Hepatocyte (in vitro differentiated cells): Measurements from ENCODE around the gene BTBD19. TPM values are rescaled to one million over a fixed set of nuclear protein-coding genes. Genes with fewer than 3 reads are reported as not detected.

Source experiments
- DNase-seq: peaks from one replicate; pipeline ENCODE4 v3.0.0-alpha.2; 2016; ENCODE audit warnings: low spot score
- H2AFZ ChIP-seq: fragments of 200-600 bp; sonication (generic); 2 replicates; pipeline ENCODE4 v1.6.0; 2016; ENCODE audit warnings: antibody characterized with exemption, mild to moderate bottlenecking
- H3K27ac ChIP-seq: fragments of 200-600 bp; sonication (generic); 2 replicates; pipeline ENCODE4 v1.5.1; 2016; ENCODE audit warnings: mild to moderate bottlenecking
- H3K27me3 ChIP-seq: fragments of 200-600 bp; sonication (generic); 2 replicates; pipeline ENCODE4 v1.6.1; 2016
- H3K36me3 ChIP-seq: fragments of 200-600 bp; sonication (generic); replicated peaks from 2 replicates; pipeline ENCODE4 v1.5.1; 2016; ENCODE audit warnings: low read depth; ENCODE audit not compliant: insufficient read depth
- H3K4me1 ChIP-seq: fragments of 200-600 bp; sonication (generic); 2 replicates; pipeline ENCODE4 v1.5.1; 2016; ENCODE audit warnings: mild to moderate bottlenecking, moderate library complexity; ENCODE audit not compliant: insufficient read depth
- H3K4me2 ChIP-seq: fragments of 200-600 bp; sonication (generic); 2 replicates; pipeline ENCODE4 v1.6.0; 2016
- H3K4me3 ChIP-seq: fragments of 200-600 bp; sonication (generic); 2 replicates; pipeline ENCODE4 v1.5.1; 2016; ENCODE audit warnings: mild to moderate bottlenecking
- H3K79me2 ChIP-seq: fragments of 200-600 bp; sonication (generic); 2 replicates; pipeline ENCODE4 v1.6.0; 2017; ENCODE audit warnings: mild to moderate bottlenecking
- H3K9me2 ChIP-seq: fragments of 200-600 bp; sonication (generic); replicated peaks from 2 replicates; pipeline ENCODE4 v1.6.0; 2017; ENCODE audit warnings: mild to moderate bottlenecking; ENCODE audit not compliant: insufficient read depth
- H3K9me3 ChIP-seq: fragments of 200-600 bp; sonication (generic); 2 replicates; pipeline ENCODE4 v1.5.1; 2016; ENCODE audit warnings: low read depth, mild to moderate bottlenecking
- H4K20me1 ChIP-seq: fragments of 200-600 bp; sonication (generic); 2 replicates; pipeline ENCODE4 v1.6.0; 2016; ENCODE audit warnings: mild to moderate bottlenecking; ENCODE audit not compliant: insufficient read depth, poor library complexity, severe bottlenecking
- EZH2 ChIP-seq: fragments of 200-600 bp; sonication (generic); IDR thresholded peaks from 2 replicates; pipeline ENCODE4 v1.6.1; 2016; ENCODE audit warnings: antibody characterized with exemption, mild to moderate bottlenecking, borderline replicate concordance
- EZH2phosphoT487 ChIP-seq: fragments of 200-600 bp; sonication (generic); IDR thresholded peaks from one replicate; pipeline ENCODE4 v1.6.1; 2018; ENCODE audit warnings: antibody characterized with exemption, mild to moderate bottlenecking, low read depth, moderate library complexity; ENCODE audit not compliant: unreplicated experiment, severe bottlenecking
- WGBS: methylation state at CpG from one replicate; pipeline ENCODE4 v1.1.6; 2016; ENCODE audit warnings: low lambda C conversion rate; ENCODE audit errors: missing lambda C conversion rate; 5-methylcytosine and 5-hydroxymethylcytosine counted together
- polyA plus RNA-seq: library from polyadenylated mRNA; unstranded; fragments of >200 nt; fragmentation: Nextera tagmentation; extraction: Ambion mirVana; gene quantifications from 2 replicates; pipeline ENCODE4 v1.2.1, GENCODE V29; 2016
- total RNA-seq: library from RNA; depleted of rRNA; stranded (reverse); fragments of >200 nt; gene quantifications from 2 replicates; pipeline ENCODE4 v1.2.3, GENCODE V29; 2014
- TF ChIP-seq, protein P1 (sequence below): fragments of 200-600 bp; sonication (generic); IDR thresholded peaks from 2 replicates; pipeline ENCODE4 v1.5.1; 2016; ENCODE audit warnings: antibody characterized with exemption, mild to moderate bottlenecking; ENCODE audit not compliant: poor library complexity

Gene BTBD19
- total and polyA plus RNA-seq, 2 experiments from 2014 or later, result 5.5 to 16.8 TPM

- H3K4me3 ChIP-seq, result peak within 1 kb of the TSS; percentile 74
- H3K79me2 ChIP-seq, result peaks cover 34% of the 10 kb centered on the region
- peak within 1 kb of the TSS; percentile 94 for H3K27ac ChIP-seq
- no peaks in the 10 kb centered on the region for H3K9me2 ChIP-seq
- TF ChIP-seq EZH2, result no peak
- no peaks in the 10 kb centered on the region for H3K27me3 ChIP-seq
- no peaks in the 10 kb centered on the region for H3K36me3 ChIP-seq
- H3K9me3 ChIP-seq, result no peaks in the 10 kb centered on the region
- H3K4me2 ChIP-seq, result peak within 1 kb of the TSS; percentile 90
- under 1% methylated on average over 64 of the region's 65 CpGs for WGBS
- peaks cover 6% of the 10 kb centered on the region for H3K4me1 ChIP-seq
- peak; percentile 97 for DNase-seq
- H2AFZ ChIP-seq, result peak within 1 kb of the TSS; percentile 58
- peaks cover 25% of the 10 kb centered on the region for H4K20me1 ChIP-seq
These were observed 33.0 kb upstream of the BTBD19 start, which contains the start of gene RPS8 for GRCh38 chr1:44775078-44775929. RPS8 (plus strand) TSS chr1:44775540; CDS start chr1:44775597, 57 bp downstream.

- Histone ChIP-seq H3K79me2 (peaks cover 34% of the 10 kb centered on the region), H3K4me3 (peak overlapping the region; percentile 67), H2AFZ (peak overlapping the region; percentile 50), H3K27me3 (no peaks in the 10 kb centered on the region), H3K27ac (peak overlapping the region; percentile 94), H3K4me2 (peak overlapping the region; percentile 90), H3K4me1 (peaks cover 6% of the 10 kb centered on the region), H3K36me3 (no peaks in the 10 kb centered on the region), H4K20me1 (peaks cover 25% of the 10 kb centered on the region), H3K9me3 (no peaks in the 10 kb centered on the region), H3K9me2 (no peaks in the 10 kb centered on the region)
- no peak for TF ChIP-seq EZH2
- TF ChIP-seq EZH2phosphoT487, result no peak
- TF ChIP-seq, protein P1, sequence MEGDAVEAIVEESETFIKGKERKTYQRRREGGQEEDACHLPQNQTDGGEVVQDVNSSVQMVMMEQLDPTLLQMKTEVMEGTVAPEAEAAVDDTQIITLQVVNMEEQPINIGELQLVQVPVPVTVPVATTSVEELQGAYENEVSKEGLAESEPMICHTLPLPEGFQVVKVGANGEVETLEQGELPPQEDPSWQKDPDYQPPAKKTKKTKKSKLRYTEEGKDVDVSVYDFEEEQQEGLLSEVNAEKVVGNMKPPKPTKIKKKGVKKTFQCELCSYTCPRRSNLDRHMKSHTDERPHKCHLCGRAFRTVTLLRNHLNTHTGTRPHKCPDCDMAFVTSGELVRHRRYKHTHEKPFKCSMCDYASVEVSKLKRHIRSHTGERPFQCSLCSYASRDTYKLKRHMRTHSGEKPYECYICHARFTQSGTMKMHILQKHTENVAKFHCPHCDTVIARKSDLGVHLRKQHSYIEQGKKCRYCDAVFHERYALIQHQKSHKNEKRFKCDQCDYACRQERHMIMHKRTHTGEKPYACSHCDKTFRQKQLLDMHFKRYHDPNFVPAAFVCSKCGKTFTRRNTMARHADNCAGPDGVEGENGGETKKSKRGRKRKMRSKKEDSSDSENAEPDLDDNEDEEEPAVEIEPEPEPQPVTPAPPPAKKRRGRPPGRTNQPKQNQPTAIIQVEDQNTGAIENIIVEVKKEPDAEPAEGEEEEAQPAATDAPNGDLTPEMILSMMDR, result no peak
- 4% methylated on average over 36 of the region's 36 CpGs for WGBS
- peak; percentile 55 for DNase-seq
These were observed 32.2 kb upstream of the BTBD19 start for GRCh38 chr1:44775930-44776729.

- Histone ChIP-seq H3K4me2 (peak overlapping the region; percentile 90), H2AFZ (no peak overlapping the region), H3K9me2 (no peaks in the 10 kb centered on the region), H3K9me3 (no peaks in the 10 kb centered on the region), H3K36me3 (no peaks in the 10 kb centered on the region), H3K4me3 (peak overlapping the region; percentile 67), H3K27ac (peak overlapping the region; percentile 94), H3K4me1 (peaks cover 6% of the 10 kb centered on the region), H3K27me3 (no peaks in the 10 kb centered on the region), H3K79me2 (peaks cover 34% of the 10 kb centered on the region), H4K20me1 (peaks cover 25% of the 10 kb centered on the region)
- no peak for DNase-seq
- TF ChIP-seq EZH2, result no peak
- TF ChIP-seq, protein P1, result no peak
- 48% methylated on average over 12 of the region's 12 CpGs for WGBS
These were observed 31.6 kb upstream of the BTBD19 start for GRCh38 chr1:44776730-44777068.

- Histone ChIP-seq H3K9me2 (no peaks in the 10 kb centered on the region), H3K4me3 (no peak overlapping the region), H3K36me3 (no peaks in the 10 kb centered on the region), H4K20me1 (peaks cover 25% of the 10 kb centered on the region), H3K9me3 (no peaks in the 10 kb centered on the region), H3K4me1 (peaks cover 6% of the 10 kb centered on the region), H3K27me3 (no peaks in the 10 kb centered on the region), H3K4me2 (peak overlapping the region; percentile 90), H3K27ac (no peak overlapping the region), H2AFZ (no peak overlapping the region), H3K79me2 (peaks cover 34% of the 10 kb centered on the region)
- TF ChIP-seq EZH2, result no peak
- TF ChIP-seq EZH2phosphoT487, result no peak
- TF ChIP-seq, protein P1, result no peak
- WGBS, result 88% methylated on average over 14 of the region's 14 CpGs
- DNase-seq, result no peak
These were observed 30.8 kb upstream of the BTBD19 start for GRCh38 chr1:44777547-44777946.
